Suprapubic skin (tissue), 3 donors: ENCODE measurements around the gene GMPR.

Experiments used
- CTCF ChIP-seq, 2 donors: fragments of 200-600 bp in 1 of 2; fragments of 450-650 bp in 1 of 2; sonication (generic) in 1 of 2; IDR thresholded peaks; one replicate each; pipeline ENCODE4 v1.5.1; 2016 to 2019; ENCODE audit warnings: antibody characterized with exemption in 2 of 2, mild to moderate bottlenecking in 1 of 2, moderate library complexity in 1 of 2
- EP300 ChIP-seq: sonication (generic); formaldehyde crosslinking; IDR thresholded peaks from one replicate; pipeline ENCODE4 v1.6.1; 2017; ENCODE audit warnings: antibody characterized with exemption
- POLR2A ChIP-seq, 2 donors: fragments of 450-650 bp; IDR thresholded peaks; one replicate each; pipeline ENCODE4 v1.6.1; 2017; ENCODE audit warnings: antibody characterized with exemption in 2 of 2, mild to moderate bottlenecking in 2 of 2, moderate library complexity in 2 of 2

GRCh38 chr6:16254535-16254934 lies 16.1 kb downstream of the GMPR start:
- TF ChIP-seq CTCF (IDR thresholded peaks at IDR 0.05) = no peak
- no peak for TF ChIP-seq POLR2A (IDR thresholded peaks at IDR 0.05)
- TF ChIP-seq EP300 = no peak
